ENCODE results near the gene POU3F3.

POU3F3 gene

GRCh38 chr2:104834431-104835153 lies 19.3 kb upstream of the POU3F3 start:
- no peak for DNase-seq (ENCODE audit: low spot score)
- H3K4me1 ChIP-seq (ENCODE audit: insufficient read depth, poor library complexity, severe bottlenecking): no peaks in the 10 kb centered on the region
- no peak overlapping the region for H3K27ac ChIP-seq (ENCODE audit: poor library complexity, severe bottlenecking)
- H3K27me3 ChIP-seq (ENCODE audit: insufficient read depth, poor library complexity, severe bottlenecking): peaks cover 20% of the 10 kb centered on the region
- H3K36me3 ChIP-seq (ENCODE audit: low read depth): no peaks in the 10 kb centered on the region
- H3K4me3 ChIP-seq (ENCODE audit: severe bottlenecking): no peak overlapping the region
- H3K9me3 ChIP-seq (ENCODE audit: severe bottlenecking): no peaks in the 10 kb centered on the region
- TF ChIP-seq CTCF (IDR thresholded peaks at IDR 0.05; ENCODE audit: poor library complexity, severe bottlenecking): no peak
- ATAC-seq (ENCODE audit: low read depth): no peak

GRCh38 chr2:104836265-104836664 lies 17.6 kb upstream of the POU3F3 start:
- no peak for TF ChIP-seq CTCF (IDR thresholded peaks at IDR 0.05; ENCODE audit: poor library complexity, severe bottlenecking)
- Histone ChIP-seq H3K27me3 (ENCODE audit: insufficient read depth, poor library complexity, severe bottlenecking) (peaks cover 37% of the 10 kb centered on the region), H3K27ac (ENCODE audit: poor library complexity, severe bottlenecking) (no peak overlapping the region), H3K9me3 (ENCODE audit: severe bottlenecking) (no peaks in the 10 kb centered on the region), H3K4me1 (ENCODE audit: insufficient read depth, poor library complexity, severe bottlenecking) (no peaks in the 10 kb centered on the region), H3K4me3 (ENCODE audit: severe bottlenecking) (no peak overlapping the region), H3K36me3 (ENCODE audit: low read depth) (no peaks in the 10 kb centered on the region)
- ATAC-seq (ENCODE audit: low read depth): no peak
- DNase-seq (ENCODE audit: low spot score): no peak

- Histone ChIP-seq H3K27ac (ENCODE audit: poor library complexity, severe bottlenecking) (no peak overlapping the region), H3K4me3 (ENCODE audit: severe bottlenecking) (no peak overlapping the region), H3K27me3 (ENCODE audit: insufficient read depth, poor library complexity, severe bottlenecking) (peaks cover 43% of the 10 kb centered on the region), H3K36me3 (ENCODE audit: low read depth) (no peaks in the 10 kb centered on the region), H3K4me1 (ENCODE audit: insufficient read depth, poor library complexity, severe bottlenecking) (no peaks in the 10 kb centered on the region), H3K9me3 (ENCODE audit: severe bottlenecking) (no peaks in the 10 kb centered on the region)
- no peak for TF ChIP-seq CTCF (IDR thresholded peaks at IDR 0.05; ENCODE audit: poor library complexity, severe bottlenecking)
- DNase-seq (ENCODE audit: low spot score) (no peak), ATAC-seq (ENCODE audit: low read depth) (no peak)
Observed at GRCh38 chr2:104836841-104837240, 17.1 kb upstream of the POU3F3 start.

GRCh38 chr2:104840156-104840555 lies 13.8 kb upstream of the POU3F3 start:
- no peak overlapping the region for H3K27ac ChIP-seq (ENCODE audit: poor library complexity, severe bottlenecking)
- H3K36me3 ChIP-seq (ENCODE audit: low read depth): no peaks in the 10 kb centered on the region
- H3K4me3 ChIP-seq (ENCODE audit: severe bottlenecking): no peak overlapping the region
- H3K27me3 ChIP-seq (ENCODE audit: insufficient read depth, poor library complexity, severe bottlenecking): peaks cover 65% of the 10 kb centered on the region
- no peaks in the 10 kb centered on the region for H3K4me1 ChIP-seq (ENCODE audit: insufficient read depth, poor library complexity, severe bottlenecking)
- TF ChIP-seq CTCF (IDR thresholded peaks at IDR 0.05; ENCODE audit: poor library complexity, severe bottlenecking): no peak
- no peaks in the 10 kb centered on the region for H3K9me3 ChIP-seq (ENCODE audit: severe bottlenecking)
- ATAC-seq (ENCODE audit: low read depth): no peak
- no peak for DNase-seq (ENCODE audit: low spot score)

GRCh38 chr2:104840893-104841585 lies 12.9 kb upstream of the POU3F3 start:
- ATAC-seq (ENCODE audit: low read depth): no peak

More at GRCh38 chr2:104840893-104841585, 12.9 kb upstream of the POU3F3 start:
- no peaks in the 10 kb centered on the region for H3K36me3 ChIP-seq (ENCODE audit: low read depth)
- H3K4me1 ChIP-seq (ENCODE audit: insufficient read depth, poor library complexity, severe bottlenecking): no peaks in the 10 kb centered on the region
- no peak for DNase-seq (ENCODE audit: low spot score)
- H3K27me3 ChIP-seq (ENCODE audit: insufficient read depth, poor library complexity, severe bottlenecking): peaks cover 73% of the 10 kb centered on the region
- H3K9me3 ChIP-seq (ENCODE audit: severe bottlenecking): no peaks in the 10 kb centered on the region
- H3K4me3 ChIP-seq (ENCODE audit: severe bottlenecking): no peak overlapping the region
- no peak overlapping the region for H3K27ac ChIP-seq (ENCODE audit: poor library complexity, severe bottlenecking)
- no peak for TF ChIP-seq CTCF (IDR thresholded peaks at IDR 0.05; ENCODE audit: poor library complexity, severe bottlenecking)
